ENCODE measurements around the gene ADA.

Gene ADA

GRCh38 chr20:44646023-44646640 lies 5.4 kb downstream of the ADA start:
- DNase-seq (ENCODE audit: extremely low read depth, low read depth): no peak
- no peak overlapping the region for H3K4me3 ChIP-seq (replicated peaks; ENCODE audit: low read depth, low read length)
- no peak for TF ChIP-seq CTCF (IDR thresholded peaks at IDR 0.05; ENCODE audit: low read depth, low read length, missing control alignments)

- no peak for TF ChIP-seq CTCF (IDR thresholded peaks at IDR 0.05; ENCODE audit: low read depth, low read length, missing control alignments)
- no peak for DNase-seq (ENCODE audit: extremely low read depth, low read depth)
- H3K4me3 ChIP-seq (replicated peaks; ENCODE audit: low read depth, low read length): no peak overlapping the region
Measured at GRCh38 chr20:44644667-44645131, 6.8 kb downstream of the ADA start.

GRCh38 chr20:44644230-44644617 lies 7.3 kb downstream of the ADA start:
- no peak for TF ChIP-seq CTCF (IDR thresholded peaks at IDR 0.05; ENCODE audit: low read depth, low read length, missing control alignments)
- no peak overlapping the region for H3K4me3 ChIP-seq (replicated peaks; ENCODE audit: low read depth, low read length)
- no peak for DNase-seq (ENCODE audit: extremely low read depth, low read depth)

- no peak for TF ChIP-seq CTCF (IDR thresholded peaks at IDR 0.05; ENCODE audit: low read depth, low read length, missing control alignments)
- no peak overlapping the region for H3K4me3 ChIP-seq (replicated peaks; ENCODE audit: low read depth, low read length)
- peak; percentile 59 for DNase-seq (ENCODE audit: extremely low read depth, low read depth)
Measured at GRCh38 chr20:44643596-44644229, 7.8 kb downstream of the ADA start.

GRCh38 chr20:44643154-44643519 lies 8.4 kb downstream of the ADA start:
- no peak for DNase-seq (ENCODE audit: extremely low read depth, low read depth)
- TF ChIP-seq CTCF (IDR thresholded peaks at IDR 0.05; ENCODE audit: low read depth, low read length, missing control alignments): no peak
- H3K4me3 ChIP-seq (replicated peaks; ENCODE audit: low read depth, low read length): no peak overlapping the region

GRCh38 chr20:44642203-44643153 lies 9.0 kb downstream of the ADA start:
- no peak overlapping the region for H3K4me3 ChIP-seq (replicated peaks; ENCODE audit: low read depth, low read length)
- TF ChIP-seq CTCF (IDR thresholded peaks at IDR 0.05; ENCODE audit: low read depth, low read length, missing control alignments): no peak
- DNase-seq (ENCODE audit: extremely low read depth, low read depth): peak; percentile 77

Data from HFF-Myc (cell line).